ENCODE data around the gene TRMT10A.

The TRMT10A gene

GRCh38 chr4:99510721-99511120 is 53.1 kb downstream of the TRMT10A start, which contains the start of gene C4orf17:
C4orf17 (plus strand) TSS chr4:99511021; CDS start chr4:99513082, 2,061 bp downstream.
- Histone ChIP-seq H3K4me1 (ENCODE audit: control insufficient read depth, insufficient read depth, low read length, poor library complexity, severe bottlenecking) (peaks cover 11% of the 10 kb centered on the region), H3K4me3 (ENCODE audit: insufficient read depth, low read depth, low read length, poor library complexity, severe bottlenecking) (no peak within 1 kb of the TSS), H3K27ac (ENCODE audit: insufficient read depth, low read length, poor library complexity, severe bottlenecking) (no peak within 1 kb of the TSS), H3K9me3 (ENCODE audit: control insufficient read depth, low read length) (no peaks in the 10 kb centered on the region), H3K36me3 (ENCODE audit: control insufficient read depth, insufficient read depth, low read length) (no peaks in the 10 kb centered on the region), H3K27me3 (replicated peaks; ENCODE audit: control insufficient read depth, insufficient read depth, low read length, poor library complexity, severe bottlenecking) (no peaks in the 10 kb centered on the region)
- no peak for DNase-seq

GRCh38 chr4:99507762-99508161 is 56.1 kb downstream of the TRMT10A start:
- Histone ChIP-seq H3K9me3 (ENCODE audit: control insufficient read depth, low read length) (no peaks in the 10 kb centered on the region), H3K27ac (ENCODE audit: insufficient read depth, low read length, poor library complexity, severe bottlenecking) (no peak overlapping the region), H3K4me1 (ENCODE audit: control insufficient read depth, insufficient read depth, low read length, poor library complexity, severe bottlenecking) (peaks cover 11% of the 10 kb centered on the region)

GRCh38 chr4:99507349-99507748 is 56.5 kb downstream of the TRMT10A start:
- Histone ChIP-seq H3K36me3 (ENCODE audit: control insufficient read depth, insufficient read depth, low read length) (no peaks in the 10 kb centered on the region), H3K9me3 (ENCODE audit: control insufficient read depth, low read length) (no peaks in the 10 kb centered on the region), H3K27ac (ENCODE audit: insufficient read depth, low read length, poor library complexity, severe bottlenecking) (no peak overlapping the region), H3K27me3 (replicated peaks; ENCODE audit: control insufficient read depth, insufficient read depth, low read length, poor library complexity, severe bottlenecking) (no peaks in the 10 kb centered on the region), H3K4me3 (ENCODE audit: insufficient read depth, low read depth, low read length, poor library complexity, severe bottlenecking) (no peak overlapping the region), H3K4me1 (ENCODE audit: control insufficient read depth, insufficient read depth, low read length, poor library complexity, severe bottlenecking) (peaks cover 11% of the 10 kb centered on the region)
- DNase-seq, result no peak

More at GRCh38 chr4:99507762-99508161, 56.1 kb downstream of the TRMT10A start:
- H3K4me3 ChIP-seq (ENCODE audit: insufficient read depth, low read depth, low read length, poor library complexity, severe bottlenecking), result no peak overlapping the region
- H3K36me3 ChIP-seq (ENCODE audit: control insufficient read depth, insufficient read depth, low read length), result no peaks in the 10 kb centered on the region
- no peak for DNase-seq
- no peaks in the 10 kb centered on the region for H3K27me3 ChIP-seq (replicated peaks; ENCODE audit: control insufficient read depth, insufficient read depth, low read length, poor library complexity, severe bottlenecking)

GRCh38 chr4:99506781-99507180 is 57.1 kb downstream of the TRMT10A start:
- Histone ChIP-seq H3K27me3 (replicated peaks; ENCODE audit: control insufficient read depth, insufficient read depth, low read length, poor library complexity, severe bottlenecking) (no peaks in the 10 kb centered on the region), H3K4me1 (ENCODE audit: control insufficient read depth, insufficient read depth, low read length, poor library complexity, severe bottlenecking) (peaks cover 11% of the 10 kb centered on the region), H3K36me3 (ENCODE audit: control insufficient read depth, insufficient read depth, low read length) (no peaks in the 10 kb centered on the region), H3K9me3 (ENCODE audit: control insufficient read depth, low read length) (no peaks in the 10 kb centered on the region), H3K27ac (ENCODE audit: insufficient read depth, low read length, poor library complexity, severe bottlenecking) (no peak overlapping the region), H3K4me3 (ENCODE audit: insufficient read depth, low read depth, low read length, poor library complexity, severe bottlenecking) (no peak overlapping the region)
- DNase-seq, result no peak

- Histone ChIP-seq H3K36me3 (ENCODE audit: control insufficient read depth, insufficient read depth, low read length) (no peaks in the 10 kb centered on the region), H3K27me3 (replicated peaks; ENCODE audit: control insufficient read depth, insufficient read depth, low read length, poor library complexity, severe bottlenecking) (no peaks in the 10 kb centered on the region), H3K4me1 (ENCODE audit: control insufficient read depth, insufficient read depth, low read length, poor library complexity, severe bottlenecking) (peaks cover 11% of the 10 kb centered on the region), H3K4me3 (ENCODE audit: insufficient read depth, low read depth, low read length, poor library complexity, severe bottlenecking) (no peak overlapping the region), H3K27ac (ENCODE audit: insufficient read depth, low read length, poor library complexity, severe bottlenecking) (no peak overlapping the region), H3K9me3 (ENCODE audit: control insufficient read depth, low read length) (no peaks in the 10 kb centered on the region)
- no peak for DNase-seq
These were observed 58.9 kb downstream of the TRMT10A start for GRCh38 chr4:99504804-99505502.
